Mucosa of gallbladder (tissue), 1 donor: Measurements from ENCODE around the gene RAD51AP1. TPM values are rescaled to one million over a fixed set of nuclear protein-coding genes. Genes with fewer than 3 reads are reported as not detected.

Experiments
- DNase-seq: peaks from one replicate; pipeline ENCODE4 v3.0.0-alpha.2; 2020; ENCODE audit warnings: low spot score
- total RNA-seq: library from RNA; stranded (reverse); gene quantifications from one replicate; pipeline ENCODE4 v1.2.1, GENCODE V29; 2021
- donor health status: DM: no; HTN: no; CAD: no.

Gene RAD51AP1
- total RNA-seq, 1 donor from 2014 or later = 1.1 TPM

GRCh38 chr12:4591180-4591687 is 52.5 kb downstream of the RAD51AP1 start:
- no peak for DNase-seq

- DNase-seq = no peak
Measured at GRCh38 chr12:4595881-4596280, 57.2 kb downstream of the RAD51AP1 start.

GRCh38 chr12:4603421-4603820 is 64.7 kb downstream of the RAD51AP1 start:
- DNase-seq = no peak

DNA sequence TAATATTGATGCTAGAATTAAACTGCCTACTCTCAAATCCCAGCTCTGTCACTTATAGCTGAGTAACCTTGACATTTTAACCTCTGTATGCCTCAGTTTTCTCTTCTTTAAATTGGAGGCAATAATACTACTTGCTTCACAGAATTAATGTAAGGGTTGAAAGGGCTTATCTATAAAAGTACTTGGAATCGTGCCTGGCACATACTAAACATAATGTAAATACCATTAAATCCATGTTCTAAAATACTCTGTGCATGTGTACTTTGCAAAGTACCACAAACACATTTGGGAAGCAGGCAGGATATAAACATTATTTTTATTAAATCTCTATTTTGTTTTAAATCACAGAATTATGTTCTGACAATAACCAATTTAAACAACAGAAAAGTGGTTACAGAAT is 65.3 kb downstream of the RAD51AP1 start:
- DNase-seq = no peak

GRCh38 chr12:4604684-4605193 is 66.0 kb downstream of the RAD51AP1 start:
- DNase-seq = peak; percentile 85

GRCh38 chr12:4607056-4607455 is 68.4 kb downstream of the RAD51AP1 start:
- no peak for DNase-seq

DNA sequence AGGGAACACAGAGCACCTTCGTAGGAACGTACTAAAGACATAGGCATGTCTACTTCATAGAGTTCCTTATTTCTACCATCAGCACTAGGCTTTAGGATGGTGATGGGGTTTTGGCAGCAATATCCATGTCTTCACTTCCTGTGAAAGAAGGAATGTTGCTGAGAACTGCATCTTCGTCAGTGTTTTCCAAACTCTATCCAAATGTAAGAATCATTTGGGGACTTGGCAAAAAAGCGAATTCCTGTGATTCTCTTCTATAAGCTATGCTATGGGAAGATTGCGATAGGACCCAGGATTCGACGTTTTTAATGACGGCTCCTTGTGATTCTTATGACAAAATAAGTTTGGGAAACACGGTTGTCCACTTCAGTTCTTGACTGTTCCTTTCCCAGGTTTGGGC is 70.4 kb downstream of the RAD51AP1 start:
- no peak for DNase-seq

Other genes starting within 250 kb of the RAD51AP1 start
- 14.1 TPM for gene TIGAR, start 217.7 kb upstream of the RAD51AP1 start, total RNA-seq
- 0.06 TPM for gene FGF23, start 159.2 kb upstream of the RAD51AP1 start, total RNA-seq
- gene FGF6, start 93.1 kb upstream of the RAD51AP1 start, total RNA-seq = not detected
- gene DYRK4, start 23.3 kb downstream of the RAD51AP1 start, total RNA-seq = 29.1 TPM
- 1.0 TPM for gene AKAP3, start 110.2 kb downstream of the RAD51AP1 start, total RNA-seq
- 69.9 TPM for gene NDUFA9, start 110.2 kb downstream of the RAD51AP1 start, total RNA-seq
- 0.43 TPM for gene GALNT8, start 181.5 kb downstream of the RAD51AP1 start, total RNA-seq